ENCODE measurements around the gene CLOCK. TPM values are rescaled to one million over a fixed set of nuclear protein-coding genes. Genes with fewer than 3 reads are reported as not detected.

CLOCK gene
- polyA plus RNA-seq, 2 of the 4 experiments (the other 2 are of a cell fraction) = 6.6 to 14.2 TPM

- 100% methylated on average over 3 of the region's 3 CpGs for WGBS (ENCODE audit: missing lambda C conversion rate)
- FAIRE-seq = no peak
- POLR2A ChIA-PET = no interaction called here
- CTCF ChIA-PET = interaction anchor here (0.6 kb wide), 1 partner anchor 39 kb away, joined by 3 read pairs; no protein-coding TSS in a partner anchor
- H3K27ac ChIP-seq = no peak overlapping the region
- H3K4me3 ChIP-seq = no peak overlapping the region
- H3K4me1 ChIP-seq = no peaks in the 10 kb centered on the region
- TF ChIP-seq HMGXB4 (CRISPR knock-in tag; IDR thresholded peaks at IDR 0.05; ENCODE audit: borderline replicate concordance) = no peak
- TF ChIP-seq ELK1 (IDR thresholded peaks at IDR 0.05; ENCODE audit: low read depth, low read length) = no peak
- no peak for DNase-seq (ENCODE audit: low read depth in 1 of 2, low spot score in 1 of 2)
- H3K9me3 ChIP-seq = no peaks in the 10 kb centered on the region
- H3K4me2 ChIP-seq = no peak overlapping the region
- ATAC-seq = no peak
Observed at GRCh38 chr4:55488716-55489115, 58.0 kb downstream of the CLOCK start.

- no peak for FAIRE-seq
Observed at GRCh38 chr4:55485821-55486220, 60.9 kb downstream of the CLOCK start.

GRCh38 chr4:55483315-55483714 lies 63.4 kb downstream of the CLOCK start:
- no peak for DNase-seq (ENCODE audit: low read depth in 1 of 2, low spot score in 1 of 2)
- FAIRE-seq = no peak
- no peaks in the 10 kb centered on the region for H3K9me3 ChIP-seq
- no peaks in the 10 kb centered on the region for H3K4me1 ChIP-seq
- ChIA-PET CTCF (no interaction called here), POLR2A (no interaction called here)
- no peak overlapping the region for H3K4me2 ChIP-seq
- no peak overlapping the region for H3K27ac ChIP-seq
- WGBS (ENCODE audit: missing lambda C conversion rate) = 91% methylated on average over 5 of the region's 5 CpGs
- H3K4me3 ChIP-seq = no peak overlapping the region
- TF ChIP-seq HES2 (IDR thresholded peaks at IDR 0.05) = no peak
- TF ChIP-seq POLR2A (IDR thresholded peaks at IDR 0.05; ENCODE audit: low read length) = no peak
- no peak for TF ChIP-seq FOXS1 (CRISPR knock-in tag; IDR thresholded peaks at IDR 0.05)
- no peak for TF ChIP-seq HOXB5 (CRISPR knock-in tag; IDR thresholded peaks at IDR 0.05)
- no peak for TF ChIP-seq ZFP36 (IDR thresholded peaks at IDR 0.05; ENCODE audit: borderline replicate concordance, partially characterized antibody)
- TF ChIP-seq EHF (CRISPR knock-in tag; IDR thresholded peaks at IDR 0.05) = no peak
- ATAC-seq = no peak

More at GRCh38 chr4:55485821-55486220, 60.9 kb downstream of the CLOCK start:
- ChIA-PET CTCF (no interaction called here), POLR2A (no interaction called here)
- ATAC-seq = no peak
- no peak for TF ChIP-seq CTCF (IDR thresholded peaks at IDR 0.05)
- TF ChIP-seq NR3C1 (IDR thresholded peaks at IDR 0.05) = no peak
- TF ChIP-seq PBX3 (IDR thresholded peaks at IDR 0.05) = no peak
- no peak for TF ChIP-seq EHF (CRISPR knock-in tag; IDR thresholded peaks at IDR 0.05)
- TF ChIP-seq POLR2A (IDR thresholded peaks at IDR 0.05; ENCODE audit: low read length) = no peak
- Histone ChIP-seq H3K4me2 (no peak overlapping the region), H3K4me1 (no peaks in the 10 kb centered on the region), H3K27ac (no peak overlapping the region), H3K4me3 (no peak overlapping the region), H3K9me3 (no peaks in the 10 kb centered on the region)
- no peak for DNase-seq (ENCODE audit: low read depth in 1 of 2, low spot score in 1 of 2)
- WGBS (ENCODE audit: missing lambda C conversion rate) = 88% methylated on average over 1 of the region's 1 CpG

GRCh38 chr4:55475394-55476243 lies 71.1 kb downstream of the CLOCK start:
- DNase-seq (ENCODE audit: low read depth in 1 of 2, low spot score in 1 of 2) (no peak), FAIRE-seq (no peak), ATAC-seq (no peak)
- H3K4me2 ChIP-seq = no peak overlapping the region
- no peaks in the 10 kb centered on the region for H3K4me1 ChIP-seq
- H3K27ac ChIP-seq = no peak overlapping the region
- ChIA-PET CTCF (no interaction called here), POLR2A (no interaction called here)
- WGBS (ENCODE audit: missing lambda C conversion rate) = 95% methylated on average over 6 of the region's 6 CpGs
- no peak overlapping the region for H3K4me3 ChIP-seq
- TF ChIP-seq MAFK (IDR thresholded peaks at IDR 0.05; ENCODE audit: partially characterized antibody) (no peak), EP300 (IDR thresholded peaks at IDR 0.05) (no peak), CBX8 (IDR thresholded peaks at IDR 0.05) (no peak), MAZ (IDR thresholded peaks at IDR 0.05; ENCODE audit: borderline replicate concordance, low read depth, low read length) (no peak)
- H3K9me3 ChIP-seq = no peaks in the 10 kb centered on the region
